GM18870 (cell line): ENCODE results near the gene TEX29.

ENCODE experiments used
- ATAC-seq: cut with Tn5 transposase; IDR thresholded peaks from one replicate; pipeline ENCODE4 v1.9.1; 2021; ENCODE audit warnings: moderate library complexity; ENCODE audit not compliant: unreplicated experiment

Gene TEX29

DNA sequence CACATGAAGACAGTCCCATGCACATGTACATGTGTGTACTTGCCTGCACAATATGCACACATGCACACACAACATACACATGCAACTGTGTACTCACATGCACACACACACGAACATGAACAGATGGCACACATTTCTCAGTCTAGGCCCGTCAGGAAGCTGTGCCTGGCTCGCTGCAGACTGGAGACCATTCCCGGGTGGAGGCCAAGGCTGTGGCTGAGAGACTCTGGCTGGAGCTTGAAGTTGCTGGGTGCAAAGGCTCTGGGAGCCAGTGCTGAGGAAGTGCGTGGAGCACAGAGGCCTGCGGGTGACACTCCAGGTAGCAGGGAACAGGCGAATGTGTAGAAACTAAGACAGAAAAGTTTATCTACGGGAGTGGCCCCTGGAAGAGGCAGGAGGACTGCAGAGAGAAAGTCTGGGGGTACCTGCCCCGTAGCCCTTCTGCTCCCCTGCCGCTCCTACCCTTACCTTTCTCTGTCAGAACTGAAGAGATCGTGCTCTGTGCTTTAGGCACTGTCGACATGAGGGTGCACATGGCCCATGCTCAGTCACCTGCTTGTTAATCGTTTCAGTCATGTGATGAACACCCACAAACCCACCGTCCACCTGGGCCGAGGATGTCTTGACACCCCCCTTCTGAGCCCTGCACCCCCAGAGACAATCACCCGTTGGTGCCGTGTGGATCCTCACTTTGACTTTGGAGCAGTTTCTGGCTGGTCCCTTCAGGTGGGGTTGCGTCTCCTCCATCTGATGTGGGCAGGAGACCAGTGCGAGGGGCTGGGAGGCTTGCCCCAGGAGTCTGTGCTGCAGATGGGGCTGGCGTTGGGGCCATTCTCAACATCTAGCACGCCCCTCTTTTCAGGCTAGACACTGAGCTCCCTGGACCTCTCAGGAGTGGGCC is 69.4 kb downstream of the TEX29 start:
- ATAC-seq: no peak

DNA sequence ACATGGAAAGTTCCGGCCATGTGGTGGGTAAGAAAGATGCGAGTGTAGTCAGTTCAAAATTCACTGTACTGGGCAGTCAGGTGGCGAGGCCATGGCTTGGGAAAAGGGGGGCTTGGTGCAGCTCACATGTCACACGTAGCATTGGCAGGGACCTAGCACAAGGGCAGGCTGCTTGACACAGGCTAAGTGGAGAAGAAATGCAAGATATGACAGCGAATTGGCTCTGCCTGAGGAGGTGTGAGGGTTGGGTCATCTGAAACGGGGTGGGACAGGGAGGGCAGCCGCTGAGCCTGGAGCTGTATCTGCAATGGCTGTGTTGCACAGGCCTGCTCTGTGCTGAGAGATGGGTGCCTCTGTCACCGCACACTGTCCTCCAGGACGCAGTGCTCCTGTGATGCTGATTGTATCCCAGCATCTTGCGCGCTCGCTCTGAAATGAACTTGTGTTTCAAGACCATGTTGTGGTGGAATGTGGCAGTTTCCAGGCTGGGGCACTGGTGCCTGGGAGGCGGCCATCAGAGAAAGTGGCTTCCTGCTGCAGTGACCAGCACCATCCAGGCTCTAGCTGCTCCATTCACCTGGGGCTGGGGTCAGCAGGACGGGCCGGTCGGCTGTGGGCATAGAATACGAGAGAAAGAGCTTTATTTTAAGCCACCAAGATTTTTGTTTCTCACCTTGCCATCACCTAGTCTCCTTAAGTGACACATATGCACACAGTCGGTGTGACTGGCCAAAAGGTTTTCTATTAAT is 70.3 kb downstream of the TEX29 start:
- ATAC-seq: no peak

DNA sequence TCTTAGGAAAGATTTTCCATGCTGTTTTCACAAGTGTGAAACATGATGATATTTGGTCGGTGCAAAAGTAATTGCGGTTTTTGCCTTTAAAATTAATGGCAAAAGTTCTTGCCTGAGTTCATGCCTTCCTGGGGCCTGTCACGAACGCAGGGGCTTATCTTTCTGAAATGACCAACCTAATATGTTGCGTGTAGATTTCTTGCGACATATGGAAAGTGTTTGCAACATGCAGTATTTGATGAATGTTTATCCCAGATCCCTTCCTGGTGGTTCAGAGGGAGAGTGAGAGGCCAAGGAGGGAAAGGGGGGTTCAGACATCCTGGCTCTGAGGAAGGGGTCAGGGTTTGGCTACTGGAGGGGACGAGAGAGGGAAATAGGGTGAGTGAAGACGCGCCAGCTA is 72.0 kb downstream of the TEX29 start:
- ATAC-seq: no peak

DNA sequence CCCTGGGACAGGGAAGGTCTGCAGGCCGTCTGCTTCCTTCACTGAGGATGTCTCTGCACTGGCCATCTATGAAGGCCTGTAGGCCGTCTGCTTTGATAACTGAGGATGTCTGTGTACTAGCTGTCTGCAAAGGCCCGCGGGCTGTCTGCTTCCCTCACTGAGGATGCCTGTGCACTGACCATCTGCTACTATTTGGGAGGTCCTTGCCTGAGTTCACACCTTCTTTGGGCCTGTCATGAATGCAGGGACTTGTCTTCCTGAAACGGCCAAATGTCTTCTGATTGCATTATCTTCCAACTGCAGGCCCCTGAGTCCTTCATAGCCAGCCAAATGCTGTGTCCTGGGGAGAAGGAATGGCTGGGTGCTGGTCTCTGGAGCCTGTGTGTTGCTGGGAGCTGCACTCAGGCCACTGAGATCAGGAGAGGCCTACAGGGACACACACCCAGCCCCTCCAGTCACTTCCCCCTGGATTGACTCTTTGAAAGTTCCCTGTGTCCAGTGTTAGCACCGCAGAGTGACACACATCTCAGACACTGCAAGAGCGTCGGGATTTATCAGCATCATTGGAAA is 72.9 kb downstream of the TEX29 start:
- no peak for ATAC-seq
